ENCODE data around the gene GJB6. TPM values are rescaled to one million over a fixed set of nuclear protein-coding genes. Genes with fewer than 3 reads are reported as not detected.

Gene GJB6
- polyA plus RNA-seq, 1 donor from 2014 or later = not detected

GRCh38 chr13:20173116-20173746 lies 58.9 kb downstream of the GJB6 start:
- Histone ChIP-seq H3K36me3 (ENCODE audit: insufficient read depth, low read length) (no peaks in the 10 kb centered on the region), H2AFZ (ENCODE audit: low read depth, low read length) (no peak overlapping the region), H4K20me1 (ENCODE audit: insufficient read depth) (no peaks in the 10 kb centered on the region), H3K9me2 (ENCODE audit: insufficient read depth, low read length) (no peaks in the 10 kb centered on the region), H3K27ac (ENCODE audit: low read length) (no peak overlapping the region), H3K4me3 (ENCODE audit: low read length) (no peak overlapping the region), H3K9me3 (ENCODE audit: low read length) (no peaks in the 10 kb centered on the region), H3K79me2 (replicated peaks; ENCODE audit: insufficient read depth, low read length) (no peaks in the 10 kb centered on the region), H3K4me2 (ENCODE audit: low read length) (no peak overlapping the region), H3K27me3 (ENCODE audit: insufficient read depth, low read depth, low read length) (no peaks in the 10 kb centered on the region), H3K9ac (ENCODE audit: low read length) (no peak overlapping the region), H3F3A (ENCODE audit: insufficient read depth, low read length, poor library complexity, severe bottlenecking) (no peaks in the 10 kb centered on the region)
- no peak for TF ChIP-seq TAF1 (IDR thresholded peaks at IDR 0.05; ENCODE audit: low read depth)
- no peak for TF ChIP-seq SMC3 (conservative IDR thresholded peaks at IDR 0.05; ENCODE audit: poor library complexity)
- TF ChIP-seq, protein P1, sequence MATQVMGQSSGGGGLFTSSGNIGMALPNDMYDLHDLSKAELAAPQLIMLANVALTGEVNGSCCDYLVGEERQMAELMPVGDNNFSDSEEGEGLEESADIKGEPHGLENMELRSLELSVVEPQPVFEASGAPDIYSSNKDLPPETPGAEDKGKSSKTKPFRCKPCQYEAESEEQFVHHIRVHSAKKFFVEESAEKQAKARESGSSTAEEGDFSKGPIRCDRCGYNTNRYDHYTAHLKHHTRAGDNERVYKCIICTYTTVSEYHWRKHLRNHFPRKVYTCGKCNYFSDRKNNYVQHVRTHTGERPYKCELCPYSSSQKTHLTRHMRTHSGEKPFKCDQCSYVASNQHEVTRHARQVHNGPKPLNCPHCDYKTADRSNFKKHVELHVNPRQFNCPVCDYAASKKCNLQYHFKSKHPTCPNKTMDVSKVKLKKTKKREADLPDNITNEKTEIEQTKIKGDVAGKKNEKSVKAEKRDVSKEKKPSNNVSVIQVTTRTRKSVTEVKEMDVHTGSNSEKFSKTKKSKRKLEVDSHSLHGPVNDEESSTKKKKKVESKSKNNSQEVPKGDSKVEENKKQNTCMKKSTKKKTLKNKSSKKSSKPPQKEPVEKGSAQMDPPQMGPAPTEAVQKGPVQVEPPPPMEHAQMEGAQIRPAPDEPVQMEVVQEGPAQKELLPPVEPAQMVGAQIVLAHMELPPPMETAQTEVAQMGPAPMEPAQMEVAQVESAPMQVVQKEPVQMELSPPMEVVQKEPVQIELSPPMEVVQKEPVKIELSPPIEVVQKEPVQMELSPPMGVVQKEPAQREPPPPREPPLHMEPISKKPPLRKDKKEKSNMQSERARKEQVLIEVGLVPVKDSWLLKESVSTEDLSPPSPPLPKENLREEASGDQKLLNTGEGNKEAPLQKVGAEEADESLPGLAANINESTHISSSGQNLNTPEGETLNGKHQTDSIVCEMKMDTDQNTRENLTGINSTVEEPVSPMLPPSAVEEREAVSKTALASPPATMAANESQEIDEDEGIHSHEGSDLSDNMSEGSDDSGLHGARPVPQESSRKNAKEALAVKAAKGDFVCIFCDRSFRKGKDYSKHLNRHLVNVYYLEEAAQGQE (IDR thresholded peaks at IDR 0.05; ENCODE audit: borderline replicate concordance) = no peak
- TF ChIP-seq EZH2 (IDR thresholded peaks at IDR 0.05; ENCODE audit: borderline replicate concordance, insufficient read depth, low read length, poor library complexity, severe bottlenecking) = no peak
- no peak for TF ChIP-seq EP300 (conservative IDR thresholded peaks at IDR 0.05; ENCODE audit: poor library complexity, severe bottlenecking)
- TF ChIP-seq RAD21 (conservative IDR thresholded peaks at IDR 0.05) = no peak
- TF ChIP-seq, protein P2, sequence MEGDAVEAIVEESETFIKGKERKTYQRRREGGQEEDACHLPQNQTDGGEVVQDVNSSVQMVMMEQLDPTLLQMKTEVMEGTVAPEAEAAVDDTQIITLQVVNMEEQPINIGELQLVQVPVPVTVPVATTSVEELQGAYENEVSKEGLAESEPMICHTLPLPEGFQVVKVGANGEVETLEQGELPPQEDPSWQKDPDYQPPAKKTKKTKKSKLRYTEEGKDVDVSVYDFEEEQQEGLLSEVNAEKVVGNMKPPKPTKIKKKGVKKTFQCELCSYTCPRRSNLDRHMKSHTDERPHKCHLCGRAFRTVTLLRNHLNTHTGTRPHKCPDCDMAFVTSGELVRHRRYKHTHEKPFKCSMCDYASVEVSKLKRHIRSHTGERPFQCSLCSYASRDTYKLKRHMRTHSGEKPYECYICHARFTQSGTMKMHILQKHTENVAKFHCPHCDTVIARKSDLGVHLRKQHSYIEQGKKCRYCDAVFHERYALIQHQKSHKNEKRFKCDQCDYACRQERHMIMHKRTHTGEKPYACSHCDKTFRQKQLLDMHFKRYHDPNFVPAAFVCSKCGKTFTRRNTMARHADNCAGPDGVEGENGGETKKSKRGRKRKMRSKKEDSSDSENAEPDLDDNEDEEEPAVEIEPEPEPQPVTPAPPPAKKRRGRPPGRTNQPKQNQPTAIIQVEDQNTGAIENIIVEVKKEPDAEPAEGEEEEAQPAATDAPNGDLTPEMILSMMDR (IDR thresholded peaks at IDR 0.05; ENCODE audit: poor library complexity, severe bottlenecking) = no peak
- no peak for TF ChIP-seq MXI1 (conservative IDR thresholded peaks at IDR 0.05; ENCODE audit: poor library complexity, severe bottlenecking)
- TF ChIP-seq POLR2AphosphoS5 (IDR thresholded peaks at IDR 0.05) = no peak

Other genes with a start within 250 kb of the GJB6 start
- not detected in 2 replicates for gene GJA3, start 71.3 kb downstream of the GJB6 start, polyA plus RNA-seq
- gene GJB2, start 39.4 kb downstream of the GJB6 start, polyA plus RNA-seq = not detected in 2 replicates

Measured in neural cell (in vitro differentiated cells).